ENCODE results near the gene CASZ1.

The CASZ1 gene

GRCh38 chr1:10759413-10760200 lies 36.8 kb downstream of the CASZ1 start:
- Mint-ChIP-seq H3K4me3 (no peak overlapping the region), H3K9me3 (no peaks in the 10 kb centered on the region), H3K27me3 (no peaks in the 10 kb centered on the region), H3K27ac (no peak overlapping the region), H3K36me3 (no peaks in the 10 kb centered on the region), H3K4me1 (peaks cover 3% of the 10 kb centered on the region)

GRCh38 chr1:10756842-10757241 lies 39.6 kb downstream of the CASZ1 start:
- H3K4me3 Mint-ChIP-seq = no peak overlapping the region
- no peaks in the 10 kb centered on the region for H3K27me3 Mint-ChIP-seq
- no peak overlapping the region for H3K27ac Mint-ChIP-seq
- no peaks in the 10 kb centered on the region for H3K9me3 Mint-ChIP-seq
- peaks cover 3% of the 10 kb centered on the region for H3K4me1 Mint-ChIP-seq
- H3K36me3 Mint-ChIP-seq = no peaks in the 10 kb centered on the region

- no peaks in the 10 kb centered on the region for H3K9me3 Mint-ChIP-seq
These were observed 40.4 kb downstream of the CASZ1 start for GRCh38 chr1:10755970-10756521.

GRCh38 chr1:10754568-10755329 lies 41.7 kb downstream of the CASZ1 start:
- H3K4me3 Mint-ChIP-seq = no peak overlapping the region
- H3K27me3 Mint-ChIP-seq = no peaks in the 10 kb centered on the region
- H3K4me1 Mint-ChIP-seq = peaks cover 3% of the 10 kb centered on the region

More at GRCh38 chr1:10755970-10756521, 40.4 kb downstream of the CASZ1 start:
- Mint-ChIP-seq H3K36me3 (no peaks in the 10 kb centered on the region), H3K27me3 (no peaks in the 10 kb centered on the region), H3K4me1 (peaks cover 3% of the 10 kb centered on the region), H3K4me3 (no peak overlapping the region), H3K27ac (no peak overlapping the region)

GRCh38 chr1:10753299-10753698 lies 43.1 kb downstream of the CASZ1 start:
- no peak overlapping the region for H3K4me3 Mint-ChIP-seq
- no peaks in the 10 kb centered on the region for H3K36me3 Mint-ChIP-seq
- H3K4me1 Mint-ChIP-seq = peaks cover 3% of the 10 kb centered on the region
- H3K9me3 Mint-ChIP-seq = no peaks in the 10 kb centered on the region
- H3K27me3 Mint-ChIP-seq = no peaks in the 10 kb centered on the region
- no peak overlapping the region for H3K27ac Mint-ChIP-seq

More at GRCh38 chr1:10754568-10755329, 41.7 kb downstream of the CASZ1 start:
- no peaks in the 10 kb centered on the region for H3K36me3 Mint-ChIP-seq
- H3K9me3 Mint-ChIP-seq = no peaks in the 10 kb centered on the region
- no peak overlapping the region for H3K27ac Mint-ChIP-seq

- Mint-ChIP-seq H3K27ac (no peak overlapping the region), H3K9me3 (no peaks in the 10 kb centered on the region), H3K4me3 (no peak overlapping the region), H3K36me3 (no peaks in the 10 kb centered on the region), H3K4me1 (peaks cover 3% of the 10 kb centered on the region), H3K27me3 (no peaks in the 10 kb centered on the region)
These were observed 44.8 kb downstream of the CASZ1 start for GRCh38 chr1:10751561-10752085.

- H3K4me1 Mint-ChIP-seq = peaks cover 3% of the 10 kb centered on the region
- H3K36me3 Mint-ChIP-seq = no peaks in the 10 kb centered on the region
- H3K9me3 Mint-ChIP-seq = no peaks in the 10 kb centered on the region
- no peak overlapping the region for H3K27ac Mint-ChIP-seq
- H3K27me3 Mint-ChIP-seq = no peaks in the 10 kb centered on the region
- H3K4me3 Mint-ChIP-seq = no peak overlapping the region
These were observed 45.3 kb downstream of the CASZ1 start for GRCh38 chr1:10751160-10751559.

- Mint-ChIP-seq H3K27ac (no peak overlapping the region), H3K4me1 (no peaks in the 10 kb centered on the region), H3K36me3 (no peaks in the 10 kb centered on the region), H3K27me3 (no peaks in the 10 kb centered on the region), H3K4me3 (no peak overlapping the region), H3K9me3 (no peaks in the 10 kb centered on the region)
These were observed 50.5 kb downstream of the CASZ1 start for GRCh38 chr1:10745886-10746455.

GRCh38 chr1:10745383-10745782 lies 51.1 kb downstream of the CASZ1 start:
- Mint-ChIP-seq H3K27me3 (no peaks in the 10 kb centered on the region), H3K36me3 (no peaks in the 10 kb centered on the region), H3K9me3 (no peaks in the 10 kb centered on the region), H3K4me3 (no peak overlapping the region), H3K4me1 (no peaks in the 10 kb centered on the region), H3K27ac (no peak overlapping the region)

GRCh38 chr1:10744654-10745238 lies 51.7 kb downstream of the CASZ1 start:
- H3K27ac Mint-ChIP-seq = no peak overlapping the region
- no peaks in the 10 kb centered on the region for H3K4me1 Mint-ChIP-seq
- no peak overlapping the region for H3K4me3 Mint-ChIP-seq
- H3K9me3 Mint-ChIP-seq = no peaks in the 10 kb centered on the region
- no peaks in the 10 kb centered on the region for H3K36me3 Mint-ChIP-seq
- no peaks in the 10 kb centered on the region for H3K27me3 Mint-ChIP-seq

GRCh38 chr1:10744029-10744428 lies 52.4 kb downstream of the CASZ1 start:
- H3K27me3 Mint-ChIP-seq = no peaks in the 10 kb centered on the region
- H3K36me3 Mint-ChIP-seq = no peaks in the 10 kb centered on the region
- H3K27ac Mint-ChIP-seq = no peak overlapping the region
- H3K4me3 Mint-ChIP-seq = no peak overlapping the region
- H3K4me1 Mint-ChIP-seq = no peaks in the 10 kb centered on the region
- no peaks in the 10 kb centered on the region for H3K9me3 Mint-ChIP-seq

GRCh38 chr1:10741696-10742095 lies 54.8 kb downstream of the CASZ1 start:
- Mint-ChIP-seq H3K36me3 (no peaks in the 10 kb centered on the region), H3K4me3 (no peak overlapping the region), H3K27ac (no peak overlapping the region), H3K9me3 (no peaks in the 10 kb centered on the region), H3K27me3 (no peaks in the 10 kb centered on the region), H3K4me1 (no peaks in the 10 kb centered on the region)

- no peaks in the 10 kb centered on the region for H3K4me1 Mint-ChIP-seq
- H3K36me3 Mint-ChIP-seq = no peaks in the 10 kb centered on the region
- no peaks in the 10 kb centered on the region for H3K9me3 Mint-ChIP-seq
- no peak overlapping the region for H3K4me3 Mint-ChIP-seq
- no peaks in the 10 kb centered on the region for H3K27me3 Mint-ChIP-seq
- no peak overlapping the region for H3K27ac Mint-ChIP-seq
These were observed 56.3 kb downstream of the CASZ1 start for GRCh38 chr1:10740123-10740522.

GRCh38 chr1:10739589-10739988 lies 56.9 kb downstream of the CASZ1 start:
- H3K36me3 Mint-ChIP-seq = no peaks in the 10 kb centered on the region
- no peaks in the 10 kb centered on the region for H3K9me3 Mint-ChIP-seq
- no peak overlapping the region for H3K4me3 Mint-ChIP-seq
- peaks cover under 1% of the 10 kb centered on the region for H3K27me3 Mint-ChIP-seq
- H3K27ac Mint-ChIP-seq = no peak overlapping the region
- peaks cover 1% of the 10 kb centered on the region for H3K4me1 Mint-ChIP-seq

Data from activated naive CD4-positive, alpha-beta T cell treated with anti-CD3 and anti-CD28 coated beads, Interleukin-2, amount 50 U/mL, for 24 hours (primary cell).